NCI-H774 (cell line): ENCODE measurements around the gene AGAP1.
A peak's percentile ranks its signal among the peaks of the same experiment; 100 is the strongest.

Source experiments
- DNase-seq: peaks from one replicate; lab custom pipeline; 2025; lab: John Stamatoyannopoulos, UW

The AGAP1 gene

DNA sequence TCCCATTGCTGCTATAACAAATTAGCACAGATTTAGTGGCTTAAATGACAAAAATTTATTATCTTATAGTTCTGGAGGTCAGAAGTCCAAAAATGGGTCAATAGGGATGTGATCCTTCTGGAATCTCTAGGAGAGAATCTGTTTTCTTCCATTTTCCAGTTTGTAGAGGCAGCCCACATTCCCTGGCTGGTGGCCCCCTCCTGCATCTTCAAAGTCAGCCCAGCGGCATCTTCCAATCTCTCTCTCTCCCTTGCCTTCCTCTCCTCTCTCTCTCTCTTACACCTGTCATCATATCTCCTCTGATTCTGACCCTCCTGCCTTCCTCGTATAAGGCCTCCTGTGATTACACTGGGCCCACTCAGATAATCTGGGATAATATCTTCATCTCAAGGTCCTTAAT is 3.9 kb upstream of the AGAP1 start:
- no peak for DNase-seq

DNA sequence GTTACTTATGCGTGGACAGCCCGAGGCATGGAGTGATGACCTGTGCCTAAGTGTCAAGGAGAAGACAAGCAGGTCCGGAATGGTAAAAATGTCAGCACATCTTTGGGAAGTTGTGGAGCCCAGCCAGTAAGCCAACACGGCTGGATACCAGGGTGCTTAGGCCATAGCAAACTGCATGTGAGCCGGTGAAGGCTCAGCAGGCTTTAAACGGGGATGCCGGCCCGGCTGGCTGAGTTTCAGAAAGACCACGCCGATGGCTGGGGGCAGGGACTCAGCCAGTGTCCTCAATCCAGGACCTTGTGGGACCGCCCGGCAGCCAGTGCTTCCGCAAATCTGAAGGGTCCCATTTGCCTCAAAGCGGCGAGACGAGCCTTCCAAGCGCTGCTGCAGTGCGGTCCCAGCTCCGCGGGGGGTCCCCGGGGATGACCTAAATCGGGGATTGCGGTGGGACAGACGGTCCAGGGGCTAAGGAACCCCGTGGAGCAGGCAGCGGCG is 946 bp upstream of the AGAP1 start:
- DNase-seq: no peak

DNA sequence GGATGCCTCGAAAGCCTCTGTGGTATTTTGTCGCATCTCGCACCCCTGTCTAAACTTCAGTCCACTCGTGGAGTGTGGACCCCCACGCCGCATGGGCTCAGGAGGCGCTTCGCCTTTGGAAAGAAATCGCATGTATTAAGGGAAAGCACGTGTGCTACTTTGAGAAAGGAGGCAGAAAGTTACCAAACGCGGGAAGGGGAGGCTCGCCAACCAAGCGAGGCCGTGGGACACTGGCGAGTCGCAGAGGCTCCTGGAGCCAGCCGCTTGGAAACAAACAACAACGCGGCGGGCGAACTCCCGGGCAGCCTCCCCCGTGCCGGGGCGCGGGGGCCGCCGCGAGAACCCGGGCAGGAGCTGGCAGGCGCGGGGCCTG is 455 bp upstream of the AGAP1 start:
- no peak for DNase-seq

DNA sequence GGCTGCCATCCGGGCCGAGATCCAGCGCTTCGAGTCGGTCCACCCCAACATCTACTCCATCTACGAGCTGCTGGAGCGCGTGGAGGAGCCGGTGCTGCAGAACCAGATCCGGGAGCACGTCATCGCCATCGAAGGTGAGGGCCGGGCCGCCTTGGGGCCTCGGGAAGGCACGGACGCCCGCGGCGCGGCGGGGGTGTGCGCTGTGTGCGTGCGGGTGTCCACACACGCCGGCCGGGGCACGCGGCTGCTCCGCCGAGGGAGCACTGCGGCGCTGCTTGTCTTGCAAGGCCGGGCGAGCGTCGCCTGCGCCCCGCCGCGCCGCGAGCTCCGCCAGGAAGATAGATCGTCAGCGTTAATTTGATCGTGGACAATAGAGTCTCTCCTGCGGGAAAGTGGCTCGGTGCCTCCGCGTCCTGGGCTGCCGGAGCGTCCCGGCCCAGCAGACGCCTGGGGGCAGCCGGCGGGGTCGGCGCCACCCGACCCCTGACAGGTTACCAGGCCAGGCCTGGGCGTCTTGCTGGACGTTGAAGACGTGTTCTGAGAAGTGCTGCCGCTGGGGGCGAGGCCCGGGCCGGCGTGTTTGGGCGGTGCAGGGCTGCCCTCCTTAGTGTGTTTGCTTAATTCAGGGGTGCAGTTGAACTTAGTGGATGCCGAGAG is 1.0 kb downstream of the AGAP1 start:
- no peak for DNase-seq

DNA sequence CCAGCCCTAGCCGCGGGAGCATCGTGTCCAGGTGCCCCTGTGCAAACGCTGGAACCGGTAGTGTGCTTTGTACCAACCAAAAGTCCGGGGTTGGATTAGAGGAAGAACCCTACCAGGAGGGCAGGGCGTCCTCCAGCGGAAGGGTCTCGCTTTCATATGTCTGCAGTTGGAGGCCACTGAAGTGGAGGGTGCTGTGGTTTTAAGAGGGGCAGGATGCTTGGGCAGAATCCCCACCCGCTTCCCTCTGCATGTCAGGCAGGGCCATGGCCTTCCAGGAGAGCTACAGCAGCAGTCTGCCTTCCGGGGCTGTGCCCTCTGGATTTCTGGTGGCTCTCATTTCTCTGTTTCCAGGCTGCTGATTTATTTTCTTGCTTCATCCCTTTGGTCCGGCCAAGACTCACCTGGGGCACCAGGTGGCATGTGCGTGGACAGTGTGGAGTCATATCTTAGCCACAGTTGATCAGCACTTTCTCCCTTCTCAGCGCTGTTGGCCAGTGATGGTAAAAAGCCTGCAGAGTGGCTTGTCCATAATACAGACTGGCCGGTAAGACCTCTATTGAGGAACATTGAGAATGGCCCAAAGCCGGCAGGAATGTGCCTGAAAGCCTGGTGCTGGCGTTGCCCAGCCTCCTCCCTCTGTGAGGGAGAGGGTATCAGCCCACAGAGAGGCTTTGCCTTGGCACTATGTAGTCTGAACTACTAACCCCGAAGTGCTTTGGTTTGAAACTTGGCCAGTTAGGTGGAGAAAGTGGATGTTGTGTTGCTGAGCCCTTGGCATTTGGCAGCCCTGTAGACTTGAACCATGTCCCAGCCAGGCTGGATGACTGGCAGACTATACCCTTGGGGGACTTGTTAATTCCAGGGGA is 1.8 kb downstream of the AGAP1 start:
- DNase-seq: no peak

DNA sequence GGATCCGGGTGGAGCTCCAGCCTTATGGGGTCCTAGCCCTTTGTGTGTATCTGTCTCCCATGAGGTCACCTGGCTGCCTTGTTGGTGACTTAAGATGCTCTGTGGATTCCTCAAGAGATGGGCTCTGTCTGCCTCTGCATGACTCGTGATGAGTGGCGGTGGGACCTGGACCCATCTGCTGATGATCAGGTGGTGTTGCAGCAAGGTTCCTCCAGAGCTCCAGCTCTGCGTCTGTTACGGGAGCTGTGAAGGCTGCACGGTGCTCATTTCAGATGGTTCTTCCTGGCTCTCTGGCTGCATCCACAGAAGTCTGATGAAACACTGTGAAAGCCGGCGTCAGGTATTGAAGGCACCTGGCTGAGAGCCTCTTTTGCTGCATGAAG is 2.4 kb downstream of the AGAP1 start:
- DNase-seq: no peak

DNA sequence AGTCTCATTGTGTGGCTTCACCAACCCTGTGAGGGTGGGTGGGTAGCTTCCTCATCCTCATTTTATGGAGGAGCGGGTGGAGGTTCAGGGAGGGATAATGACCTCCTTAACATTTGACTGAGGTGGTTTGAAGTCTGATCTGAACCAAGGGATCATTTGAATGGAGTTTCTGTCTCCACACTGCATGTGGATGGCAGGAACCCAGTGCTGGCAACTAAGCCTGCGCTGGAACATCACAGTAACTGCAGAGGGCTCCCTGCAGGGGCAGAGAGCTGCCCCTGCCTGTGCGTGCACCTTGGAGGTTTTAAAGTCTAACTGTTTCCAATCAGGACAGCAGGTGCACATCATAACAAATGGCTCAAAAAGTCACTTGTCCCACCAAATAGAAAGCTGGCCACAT is 3.3 kb downstream of the AGAP1 start:
- no peak for DNase-seq

DNA sequence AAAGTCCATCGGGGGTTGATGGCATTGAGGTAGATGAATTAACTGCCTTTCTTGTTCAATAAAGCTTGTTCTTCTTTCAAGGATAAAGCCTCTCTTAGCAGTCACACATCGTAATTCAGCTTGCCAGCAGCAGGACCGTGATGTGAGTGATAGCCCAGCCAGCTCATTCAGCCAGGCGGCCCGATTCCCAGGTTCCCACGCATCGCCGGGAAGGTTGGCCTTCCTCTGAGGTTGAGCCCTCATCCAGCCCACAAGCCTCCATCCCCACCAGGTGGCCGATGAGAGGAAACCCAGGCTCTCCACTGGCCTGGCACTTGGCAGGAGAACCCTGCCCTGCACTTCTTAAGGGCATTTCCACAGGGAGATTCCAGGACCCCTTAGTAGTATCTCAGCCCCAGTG is 4.7 kb downstream of the AGAP1 start:
- no peak for DNase-seq

DNA sequence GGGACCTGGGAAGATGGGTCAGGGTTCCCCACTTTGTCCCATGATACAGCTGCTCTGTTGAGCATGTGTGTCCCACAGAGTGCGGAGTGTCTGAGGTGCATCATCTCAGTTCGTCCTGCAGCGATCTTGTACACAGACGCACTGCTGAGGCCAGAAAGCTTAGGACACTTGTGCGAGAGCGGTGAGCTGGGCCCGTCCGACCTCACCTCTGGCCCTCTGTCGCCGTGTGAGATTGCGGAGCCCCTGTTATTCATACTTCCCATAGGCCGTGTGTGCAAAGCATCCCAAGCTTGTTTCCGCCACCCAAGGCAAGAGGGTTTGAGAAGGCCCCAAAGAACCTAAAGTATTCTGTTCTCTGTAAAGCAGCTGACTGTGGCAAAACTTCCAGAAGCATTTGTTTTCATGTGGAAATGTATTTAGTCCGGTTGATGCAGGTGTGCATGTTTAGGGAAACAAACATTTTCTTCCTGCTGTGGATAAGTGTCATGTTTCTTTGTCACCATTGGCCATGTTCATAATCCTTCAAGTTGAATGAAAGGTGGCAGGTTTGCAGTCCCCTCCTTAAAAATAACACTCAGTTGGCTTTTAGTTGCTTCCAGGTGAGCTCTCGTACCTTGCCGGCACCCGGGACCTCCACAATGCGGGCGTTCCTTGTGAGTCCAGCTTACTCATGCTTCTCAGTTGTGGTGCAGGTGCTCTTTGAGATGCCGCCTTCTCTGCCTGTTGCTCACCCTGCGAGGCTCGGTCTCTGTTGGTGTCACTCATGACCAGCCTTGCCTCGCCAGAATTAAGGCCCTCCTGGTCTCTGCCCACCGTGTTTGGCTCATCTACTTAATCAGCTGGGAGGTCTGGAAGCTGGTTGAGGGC is 5.3 kb downstream of the AGAP1 start:
- DNase-seq: no peak

DNA sequence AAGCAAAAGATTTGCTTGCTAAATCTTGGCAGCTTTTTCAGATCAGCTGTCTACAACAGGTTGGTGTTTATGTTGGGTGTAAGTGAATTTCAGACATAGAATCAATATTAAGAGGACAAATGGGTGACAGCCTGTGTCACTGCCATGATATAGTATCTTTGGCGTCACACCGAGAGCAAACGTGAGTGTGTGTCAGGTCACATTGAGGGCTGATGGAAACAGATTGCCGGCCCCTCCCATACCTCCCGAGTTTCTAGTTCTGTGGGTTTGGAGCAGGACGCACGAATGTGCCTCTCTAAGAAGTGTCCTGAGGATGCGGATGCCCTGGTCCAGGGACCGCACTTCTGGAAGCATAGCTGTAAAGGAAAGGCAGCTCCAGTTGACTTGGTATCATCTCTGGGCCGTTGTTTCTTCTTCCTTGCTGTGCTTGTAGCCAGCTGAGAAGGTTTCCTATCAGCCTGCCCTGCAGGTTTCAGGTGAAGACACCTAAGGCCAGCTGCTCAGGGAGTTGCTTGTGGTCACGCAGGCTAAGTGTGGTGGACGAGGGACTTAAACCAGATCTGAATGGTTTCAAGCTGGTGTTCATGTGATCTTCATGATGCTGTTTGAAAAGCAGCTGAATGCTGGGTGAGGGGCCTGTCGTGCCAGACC is 6.4 kb downstream of the AGAP1 start:
- DNase-seq: no peak

DNA sequence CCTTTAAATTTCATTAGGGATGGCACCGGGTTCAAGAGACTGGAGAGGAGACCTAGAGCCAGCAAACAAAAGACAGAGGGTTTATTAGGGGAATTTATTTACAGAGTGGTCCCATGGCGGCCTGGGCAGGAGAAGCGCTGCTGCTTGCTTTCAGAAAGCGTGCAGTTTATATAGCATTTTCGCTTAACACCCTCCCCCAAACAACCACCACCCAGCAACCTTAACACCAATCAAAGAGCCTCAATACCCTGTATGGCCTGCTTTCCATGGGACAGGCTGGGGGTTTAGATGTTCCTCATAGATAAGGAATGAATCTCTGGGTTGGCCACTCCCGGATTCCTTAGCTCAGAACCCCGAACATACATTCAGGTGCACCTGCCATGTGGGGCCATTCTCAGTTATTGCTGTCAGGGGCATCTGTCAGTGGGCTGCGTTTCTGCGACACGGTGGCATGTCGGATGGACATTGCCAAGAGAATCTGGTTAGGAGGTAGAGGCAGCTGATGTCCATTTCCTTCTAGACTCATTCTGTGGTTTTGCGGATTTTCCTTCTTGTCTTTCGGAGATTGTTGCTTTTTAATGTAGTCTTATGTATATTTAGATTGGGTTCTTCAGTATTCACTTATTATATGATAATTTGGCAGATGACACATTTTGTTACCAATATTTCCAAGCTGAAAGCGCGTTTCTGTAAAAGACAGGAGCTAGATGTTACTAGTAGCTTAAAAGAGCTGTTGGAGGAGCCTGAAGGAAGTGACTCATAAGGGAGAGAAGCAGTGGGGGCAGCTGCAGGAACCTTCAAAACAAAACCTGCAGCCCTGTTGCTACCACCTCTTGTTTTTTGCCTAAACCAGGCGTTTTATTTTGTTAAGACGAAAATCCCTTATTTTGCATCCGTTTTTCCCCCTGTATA is 7.2 kb downstream of the AGAP1 start:
- DNase-seq: no peak

DNA sequence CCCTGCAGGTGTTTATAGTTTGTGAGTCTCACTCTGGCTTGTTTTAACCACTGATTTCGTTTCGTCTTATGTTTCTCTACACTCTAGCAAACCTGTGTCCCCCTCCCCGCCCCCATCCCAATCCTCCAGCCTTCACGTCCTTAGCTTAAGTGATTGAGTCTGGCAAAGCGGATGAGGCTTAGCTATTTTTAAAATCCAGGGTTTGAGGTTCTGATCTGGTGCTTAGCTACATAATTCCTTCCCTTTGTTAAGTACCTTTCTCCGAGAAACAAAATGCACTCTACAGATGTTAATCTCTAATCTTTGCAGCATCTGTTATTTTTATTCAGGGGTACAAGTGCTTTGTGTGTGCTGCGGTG is 7.8 kb downstream of the AGAP1 start:
- no peak for DNase-seq

DNA sequence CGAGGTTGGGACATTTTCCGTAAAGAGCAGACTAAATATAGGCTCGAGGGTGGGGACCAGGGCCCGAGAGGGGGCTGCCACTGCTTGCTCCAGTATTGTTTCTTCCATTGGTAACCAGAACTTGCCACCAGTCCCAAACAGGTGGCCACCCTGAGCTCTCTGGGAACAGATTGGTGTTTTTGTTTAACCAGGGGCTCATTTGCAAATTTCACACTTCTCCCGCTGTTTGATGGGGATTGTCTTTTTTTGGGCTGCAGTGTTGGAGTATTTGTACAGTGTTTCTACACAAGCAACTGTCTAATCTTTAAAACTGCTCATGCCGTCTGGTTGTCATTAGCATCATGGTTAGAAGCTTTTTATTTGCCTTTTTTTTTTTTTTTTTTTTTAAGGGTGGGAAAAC is 8.5 kb downstream of the AGAP1 start:
- no peak for DNase-seq

DNA sequence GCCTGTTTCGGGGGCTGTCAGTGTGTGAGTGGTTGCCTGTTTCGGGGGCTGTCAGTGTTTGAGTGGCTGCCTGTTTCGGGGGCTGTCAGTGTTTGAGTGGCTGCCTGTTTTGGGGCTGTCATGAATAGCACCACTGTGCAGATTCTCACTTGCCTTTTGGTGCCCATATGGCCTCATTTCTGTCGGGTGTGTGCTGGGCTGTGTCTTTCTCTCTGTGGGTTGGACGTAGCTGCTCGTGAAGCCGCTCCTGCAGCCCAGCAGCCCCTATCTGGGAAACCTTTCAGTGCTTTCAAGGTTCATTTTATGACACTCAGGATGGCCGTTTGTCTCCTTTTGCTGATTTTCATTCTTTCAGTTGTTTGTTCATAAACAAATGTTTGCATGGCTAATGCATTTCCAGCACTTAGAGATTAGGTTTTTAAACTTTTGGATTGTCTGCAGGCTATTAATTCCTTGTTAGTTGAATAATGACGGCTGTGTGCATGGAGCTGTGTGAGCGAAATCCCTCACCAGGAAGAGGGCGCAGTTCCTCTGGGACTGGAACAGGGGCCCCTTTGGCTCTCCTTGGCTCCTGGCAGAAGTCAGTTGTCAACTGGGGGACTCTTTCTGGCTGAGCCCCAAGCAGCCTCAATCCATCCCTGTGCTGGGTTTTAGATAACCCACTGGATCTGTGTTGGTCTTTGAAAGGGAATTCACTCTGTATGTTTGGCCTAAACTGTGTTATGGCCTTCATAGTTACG is 10.8 kb downstream of the AGAP1 start:
- no peak for DNase-seq

DNA sequence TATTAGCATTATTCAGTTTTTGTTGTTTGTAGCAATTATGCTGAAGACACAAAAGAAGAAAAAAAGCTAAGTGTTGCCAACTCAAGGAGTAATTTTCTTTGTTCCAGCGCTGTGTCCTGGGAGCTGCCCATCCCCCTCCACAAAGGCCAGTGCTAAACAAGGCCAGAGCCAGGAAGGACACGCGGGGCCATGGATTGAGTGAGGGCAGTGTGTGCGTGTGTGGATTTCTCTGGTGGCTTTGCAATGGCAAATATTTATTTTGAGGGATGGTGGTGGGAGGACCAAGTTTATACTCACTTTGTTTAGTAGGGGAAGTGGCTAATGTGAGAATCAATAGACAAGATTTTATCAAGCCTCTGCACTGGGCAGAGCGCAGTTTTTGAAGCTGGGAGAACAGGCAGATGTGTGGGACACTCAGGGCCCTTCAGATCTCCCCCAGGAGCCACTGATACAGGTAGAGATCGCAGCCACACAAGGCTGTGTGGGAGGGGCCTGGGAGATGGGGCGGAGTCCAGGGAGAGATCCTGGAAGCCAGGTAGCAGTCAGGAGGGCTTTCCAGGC is 11.4 kb downstream of the AGAP1 start:
- no peak for DNase-seq

DNA sequence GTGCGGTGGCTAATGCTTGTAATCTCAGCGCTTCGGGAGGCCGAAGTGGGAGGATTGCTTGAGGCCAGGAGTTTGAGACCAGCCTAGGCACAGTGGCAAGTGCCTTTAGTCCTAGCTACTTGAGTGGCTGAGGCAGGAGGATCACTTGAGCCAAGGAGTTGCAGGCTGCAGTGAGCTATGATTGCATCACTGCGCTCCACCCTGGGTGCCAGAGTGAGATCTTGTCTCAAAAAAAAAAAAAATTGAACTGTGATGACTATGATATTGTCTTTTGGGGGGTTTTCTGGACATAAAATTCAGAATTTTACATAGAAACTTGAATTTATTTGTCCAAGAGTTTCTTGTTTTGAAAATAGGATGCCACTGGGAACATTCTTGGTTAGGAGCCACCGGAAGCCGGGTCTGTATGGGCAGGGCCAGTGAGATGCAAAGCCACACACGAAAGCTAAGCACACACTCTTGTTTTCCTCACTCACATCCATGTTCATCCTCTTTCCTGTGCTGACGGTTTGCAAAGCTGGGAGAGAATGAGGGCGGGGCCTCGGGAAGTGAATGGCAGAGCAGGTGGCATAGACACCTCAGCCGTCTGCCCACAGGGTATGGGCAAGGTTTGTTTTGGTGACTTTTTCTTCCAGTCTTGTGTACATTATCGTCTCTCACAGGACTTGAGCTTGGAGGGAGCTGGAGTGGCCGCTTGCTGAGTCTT is 12.6 kb downstream of the AGAP1 start:
- peak; percentile 68 for DNase-seq

DNA sequence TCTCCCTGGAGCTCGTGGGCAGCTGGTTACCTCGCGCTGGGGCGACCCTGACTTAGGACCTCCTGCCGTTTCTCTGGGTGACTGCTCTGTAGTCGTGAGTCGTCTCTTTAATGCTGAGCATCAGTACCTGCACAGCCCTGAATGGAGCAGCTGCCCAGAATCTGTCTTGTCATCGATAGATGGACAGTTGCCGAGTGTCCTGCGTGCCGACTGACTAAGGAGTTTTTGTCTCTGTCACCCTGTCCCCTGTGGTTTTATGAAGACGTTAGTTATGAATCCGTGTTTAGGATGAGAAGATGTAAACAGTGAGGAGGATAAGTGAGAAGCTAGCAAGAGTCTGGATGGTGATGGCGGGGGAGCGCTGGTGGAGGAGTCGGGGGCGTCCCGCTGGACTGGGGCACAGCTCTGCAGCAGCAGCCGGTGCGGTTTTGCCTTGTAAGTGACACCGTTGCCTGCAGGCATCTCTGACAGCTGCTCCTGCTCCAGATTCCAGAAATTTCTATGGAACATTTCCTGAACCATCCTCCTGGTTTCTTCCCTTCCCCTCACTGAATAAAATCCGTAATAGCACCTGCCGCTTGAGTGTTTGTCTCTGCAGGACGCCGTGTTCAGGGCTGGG is 13.3 kb downstream of the AGAP1 start:
- no peak for DNase-seq

DNA sequence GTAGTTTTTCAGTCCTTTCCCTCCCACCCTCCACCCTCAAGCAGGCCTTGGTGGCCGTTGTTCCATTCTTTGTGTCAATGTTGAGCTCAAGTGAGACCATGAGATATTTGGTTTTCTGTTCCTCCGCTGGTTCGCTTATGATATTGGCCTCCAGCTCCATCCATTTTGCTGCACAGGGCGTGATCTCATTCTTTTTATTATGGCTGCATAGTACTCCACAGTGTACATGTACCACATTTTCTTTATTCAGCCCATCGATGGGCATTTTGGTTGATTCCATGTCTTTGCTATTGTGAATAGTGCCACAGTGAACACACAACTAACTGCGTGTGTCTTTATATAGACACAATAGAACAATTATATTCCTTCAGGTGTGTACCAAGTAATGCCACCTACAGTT is 14.1 kb downstream of the AGAP1 start:
- no peak for DNase-seq
